HEK293T (cell line): ENCODE measurements around the gene ZNF768.

Experiments used
- ARNT ChIP-seq: fragments of 450-650 bp; IDR thresholded peaks from 2 replicates; pipeline ENCODE4 v1.6.1; 2017; ENCODE audit warnings: mild to moderate bottlenecking
- BHLHE40 ChIP-seq: fragments of 450-650 bp; IDR thresholded peaks from 2 replicates; pipeline ENCODE4 v1.6.1; 2016; ENCODE audit warnings: mild to moderate bottlenecking, moderate library complexity, borderline replicate concordance
- CTBP1 ChIP-seq: fragments of 450-650 bp; IDR thresholded peaks from 2 replicates; pipeline ENCODE4 v1.6.1; 2016; ENCODE audit warnings: borderline replicate concordance
- FOXA1 ChIP-seq: fragments of 450-650 bp; IDR thresholded peaks from 2 replicates; pipeline ENCODE4 v1.6.1; 2016; ENCODE audit warnings: mild to moderate bottlenecking
- FOXK2 ChIP-seq: fragments of 450-650 bp; IDR thresholded peaks from 2 replicates; pipeline ENCODE4 v1.6.1; 2016; ENCODE audit warnings: mild to moderate bottlenecking
- FOXM1 ChIP-seq: fragments of 450-650 bp; IDR thresholded peaks from 2 replicates; pipeline ENCODE4 v1.6.1; 2017; ENCODE audit warnings: mild to moderate bottlenecking, borderline replicate concordance
- HDGF ChIP-seq: fragments of 450-650 bp; IDR thresholded peaks from 2 replicates; pipeline ENCODE4 v1.6.1; 2017; ENCODE audit warnings: antibody characterized with exemption, borderline replicate concordance
- L3MBTL2 ChIP-seq: fragments of 450-650 bp; conservative IDR thresholded peaks from 2 replicates; pipeline ENCODE4 v1.6.1; 2016; ENCODE audit warnings: mild to moderate bottlenecking
- NFRKB ChIP-seq: fragments of 450-650 bp; IDR thresholded peaks from 2 replicates; pipeline ENCODE4 v1.6.1; 2016; ENCODE audit warnings: mild to moderate bottlenecking, moderate library complexity
- SP1 ChIP-seq: fragments of 450-650 bp; IDR thresholded peaks from 2 replicates; pipeline ENCODE4 v1.6.1; 2017
- SUZ12 ChIP-seq: fragments of 450-650 bp; IDR thresholded peaks from 2 replicates; pipeline ENCODE4 v1.6.1; 2016; ENCODE audit warnings: mild to moderate bottlenecking
- TARDBP ChIP-seq: fragments of 450-650 bp; IDR thresholded peaks from 2 replicates; pipeline ENCODE4 v1.6.1; 2016
- ZNF384 ChIP-seq: fragments of 450-650 bp; IDR thresholded peaks from 2 replicates; pipeline ENCODE4 v1.6.1; 2016
- TF ChIP-seq, protein P1 (sequence below): fragments of 450-650 bp; IDR thresholded peaks from 2 replicates; pipeline ENCODE4 v1.6.1; 2016

DNA sequence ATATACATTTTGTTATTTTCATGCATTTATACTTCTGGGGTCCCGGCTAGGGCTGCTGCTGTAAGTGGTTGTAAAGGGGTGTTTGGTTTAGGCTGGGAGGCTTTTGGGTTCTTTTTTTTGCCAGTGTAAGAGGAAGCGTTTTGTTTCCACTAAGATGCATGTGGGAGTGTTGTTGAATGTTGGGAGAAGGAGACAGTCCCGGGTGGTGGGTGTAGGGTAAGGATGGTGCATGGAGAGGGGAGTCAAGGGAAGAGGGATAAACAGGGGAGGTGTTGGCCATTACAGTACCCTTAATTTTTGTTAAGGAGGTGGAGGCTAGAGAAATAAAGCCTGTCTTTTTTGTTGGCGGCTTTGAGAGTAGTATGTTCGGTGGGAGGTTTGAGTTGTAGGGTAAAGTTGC lies 16.7 kb upstream of the ZNF768 start:
- TF ChIP-seq FOXK2 (no peak), ZNF384 (no peak), TARDBP (no peak), FOXA1 (no peak), SP1 (no peak), FOXM1 (no peak), CTBP1 (no peak), BHLHE40 (no peak), ARNT (no peak), NFRKB (no peak), SUZ12 (no peak), L3MBTL2 (no peak), HDGF (no peak)
- TF ChIP-seq, protein P1, sequence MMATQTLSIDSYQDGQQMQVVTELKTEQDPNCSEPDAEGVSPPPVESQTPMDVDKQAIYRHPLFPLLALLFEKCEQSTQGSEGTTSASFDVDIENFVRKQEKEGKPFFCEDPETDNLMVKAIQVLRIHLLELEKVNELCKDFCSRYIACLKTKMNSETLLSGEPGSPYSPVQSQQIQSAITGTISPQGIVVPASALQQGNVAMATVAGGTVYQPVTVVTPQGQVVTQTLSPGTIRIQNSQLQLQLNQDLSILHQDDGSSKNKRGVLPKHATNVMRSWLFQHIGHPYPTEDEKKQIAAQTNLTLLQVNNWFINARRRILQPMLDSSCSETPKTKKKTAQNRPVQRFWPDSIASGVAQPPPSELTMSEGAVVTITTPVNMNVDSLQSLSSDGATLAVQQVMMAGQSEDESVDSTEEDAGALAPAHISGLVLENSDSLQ: no peak
